Measurements from ENCODE around the gene NOTUM. TPM values are rescaled to one million over a fixed set of nuclear protein-coding genes. Genes with fewer than 3 reads are reported as not detected.
A peak's percentile ranks its signal among the peaks of the same experiment; 100 is the strongest.
"Not testable (repeated sequence)": the region's sequence is repeated elsewhere in the genome, so short reads cannot be mapped to it uniquely, and the experiment has no call there.

NOTUM gene
- total and polyA plus RNA-seq, 9 donors, result 0.05 to 0.36 (median 0.22) TPM; not detected in 5

- intact Hi-C loops (cut with DNase I), result no loop called here
- TF ChIP-seq POLR2A (IDR thresholded peaks at IDR 0.05), result no peak
- TF ChIP-seq, protein P1, sequence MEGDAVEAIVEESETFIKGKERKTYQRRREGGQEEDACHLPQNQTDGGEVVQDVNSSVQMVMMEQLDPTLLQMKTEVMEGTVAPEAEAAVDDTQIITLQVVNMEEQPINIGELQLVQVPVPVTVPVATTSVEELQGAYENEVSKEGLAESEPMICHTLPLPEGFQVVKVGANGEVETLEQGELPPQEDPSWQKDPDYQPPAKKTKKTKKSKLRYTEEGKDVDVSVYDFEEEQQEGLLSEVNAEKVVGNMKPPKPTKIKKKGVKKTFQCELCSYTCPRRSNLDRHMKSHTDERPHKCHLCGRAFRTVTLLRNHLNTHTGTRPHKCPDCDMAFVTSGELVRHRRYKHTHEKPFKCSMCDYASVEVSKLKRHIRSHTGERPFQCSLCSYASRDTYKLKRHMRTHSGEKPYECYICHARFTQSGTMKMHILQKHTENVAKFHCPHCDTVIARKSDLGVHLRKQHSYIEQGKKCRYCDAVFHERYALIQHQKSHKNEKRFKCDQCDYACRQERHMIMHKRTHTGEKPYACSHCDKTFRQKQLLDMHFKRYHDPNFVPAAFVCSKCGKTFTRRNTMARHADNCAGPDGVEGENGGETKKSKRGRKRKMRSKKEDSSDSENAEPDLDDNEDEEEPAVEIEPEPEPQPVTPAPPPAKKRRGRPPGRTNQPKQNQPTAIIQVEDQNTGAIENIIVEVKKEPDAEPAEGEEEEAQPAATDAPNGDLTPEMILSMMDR (IDR thresholded peaks at IDR 0.05), result no peak
- TF ChIP-seq EP300 (IDR thresholded peaks at IDR 0.05), result no peak
- DNase-seq, result no peak
- no peaks in the 10 kb centered on the region for H3K9me3 ChIP-seq
- no peak overlapping the region for H3K27ac ChIP-seq
- H3K4me3 ChIP-seq, result no peak overlapping the region
- H3K4me1 ChIP-seq (ENCODE audit: insufficient read depth), result peaks cover 29% of the 10 kb centered on the region
- 89 to 94% (median 90%) methylated on average over 23 of the region's 23 CpGs for WGBS, 3 donors
- no peaks in the 10 kb centered on the region for H3K36me3 ChIP-seq
- H3K27me3 ChIP-seq, result no peaks in the 10 kb centered on the region
Observed at GRCh38 chr17:81921996-81922565, 38.9 kb downstream of the NOTUM start.

DNA sequence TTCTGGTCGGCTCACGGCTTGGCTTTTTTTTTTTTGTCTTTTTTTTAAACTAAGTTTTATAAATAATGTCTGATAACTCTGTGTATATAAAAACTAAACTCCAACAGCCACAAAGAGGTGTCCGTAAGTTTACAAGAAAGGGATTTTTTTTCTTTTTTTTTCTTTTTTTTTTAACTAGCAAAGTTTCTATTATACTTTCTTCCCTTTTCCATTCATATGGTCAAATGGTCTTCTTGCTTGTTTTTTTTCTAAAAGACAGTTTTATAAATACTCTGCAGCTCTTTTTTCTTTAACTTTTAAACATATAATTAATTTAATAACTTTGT is 39.5 kb downstream of the NOTUM start:
- intact Hi-C loops (cut with DNase I), result no loop called here
- Histone ChIP-seq H3K36me3 (no peaks in the 10 kb centered on the region), H3K27me3 (no peaks in the 10 kb centered on the region), H3K27ac (no peak overlapping the region), H3K9me3 (no peaks in the 10 kb centered on the region), H3K4me3 (no peak overlapping the region), H3K4me1 (ENCODE audit: insufficient read depth) (peaks cover 30% of the 10 kb centered on the region)
- 26 to 60% (median 52%) methylated on average over 3 of the region's 3 CpGs for WGBS, 3 donors
- TF ChIP-seq, protein P1 (IDR thresholded peaks at IDR 0.05), result no peak
- TF ChIP-seq POLR2A (IDR thresholded peaks at IDR 0.05) (no peak), EP300 (IDR thresholded peaks at IDR 0.05) (no peak)
- DNase-seq, result no peak

- Histone ChIP-seq H3K36me3 (no peaks in the 10 kb centered on the region), H3K9me3 (no peaks in the 10 kb centered on the region), H3K27me3 (no peaks in the 10 kb centered on the region), H3K4me1 (ENCODE audit: insufficient read depth) (peaks cover 25% of the 10 kb centered on the region), H3K4me3 (no peak overlapping the region), H3K27ac (no peak overlapping the region)
- 66 to 77% (median 70%) methylated on average over 33 of the region's 33 CpGs for WGBS, 3 donors
- TF ChIP-seq, protein P1 (IDR thresholded peaks at IDR 0.05), result no peak
- TF ChIP-seq EP300 (IDR thresholded peaks at IDR 0.05), result no peak
- no peak for TF ChIP-seq POLR2A (IDR thresholded peaks at IDR 0.05)
- intact Hi-C loops (cut with DNase I), result no loop called here
- no peak for DNase-seq
Observed at GRCh38 chr17:81920612-81921536, 40.1 kb downstream of the NOTUM start.

- Histone ChIP-seq H3K27me3 (no peaks in the 10 kb centered on the region), H3K36me3 (no peaks in the 10 kb centered on the region), H3K9me3 (no peaks in the 10 kb centered on the region), H3K27ac (no peak overlapping the region), H3K4me3 (no peak overlapping the region), H3K4me1 (ENCODE audit: insufficient read depth) (peaks cover 19% of the 10 kb centered on the region)
- WGBS, 3 donors, result 82 to 83% (median 82%) methylated on average over 14 to 15 of the region's 15 CpGs
- no peak for DNase-seq
- intact Hi-C loops (cut with DNase I), result no loop called here
- TF ChIP-seq, protein P1 (IDR thresholded peaks at IDR 0.05), result no peak
- no peak for TF ChIP-seq EP300 (IDR thresholded peaks at IDR 0.05)
- no peak for TF ChIP-seq POLR2A (IDR thresholded peaks at IDR 0.05)
Observed at GRCh38 chr17:81918832-81919545, 42.0 kb downstream of the NOTUM start.

DNA sequence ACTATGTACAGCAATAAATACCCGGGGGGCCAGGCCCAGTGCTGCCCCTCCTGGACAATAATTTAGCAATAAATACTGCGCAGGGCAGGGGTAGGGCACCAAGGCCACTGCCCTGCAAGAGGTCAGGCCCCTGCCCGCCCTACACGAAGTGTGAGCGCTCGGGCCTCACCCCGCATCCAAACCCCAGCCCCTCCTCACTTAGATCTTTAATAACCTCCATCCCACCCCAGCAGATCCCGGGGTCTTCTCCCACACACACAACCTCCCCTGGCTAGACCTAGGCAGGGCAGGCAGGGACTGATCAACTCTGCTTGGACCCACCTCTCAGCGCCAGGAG is 42.7 kb downstream of the NOTUM start:
- H3K4me1 ChIP-seq (ENCODE audit: insufficient read depth), result peaks cover 14% of the 10 kb centered on the region
- H3K9me3 ChIP-seq; H3K27ac ChIP-seq; H3K27me3 ChIP-seq; intact Hi-C loops (cut with DNase I); DNase-seq; H3K36me3 ChIP-seq: not testable (repeated sequence)
- 29 to 34% (median 29%) methylated on average over 9 of the region's 9 CpGs for WGBS, 3 donors
- peak overlapping the region; percentile 67 for H3K4me3 ChIP-seq

Measured in ovary (tissue), 9 donors.